ENCODE data around the gene SLC26A11.

- TF ChIP-seq EZH2 (IDR thresholded peaks at IDR 0.05; ENCODE audit: insufficient read depth, poor library complexity, severe bottlenecking) (no peak), EZH2phosphoT487 (IDR thresholded peaks at IDR 0.05; ENCODE audit: insufficient read depth, low read depth) (no peak)
Observed at GRCh38 chr17:80236911-80237310, 16.7 kb downstream of the SLC26A11 start.
